GM21825 (cell line): ENCODE results near the gene NBEA.

ENCODE experiments used
- ATAC-seq: cut with Tn5 transposase; IDR thresholded peaks from one replicate; pipeline ENCODE4 v1.9.1; 2021; ENCODE audit warnings: mild to moderate bottlenecking, moderate library complexity; ENCODE audit not compliant: unreplicated experiment

NBEA gene

GRCh38 chr13:35557475-35557874, 615.4 kb downstream of the NBEA start:
- no peak for ATAC-seq

GRCh38 chr13:35561540-35561939, 619.5 kb downstream of the NBEA start:
- ATAC-seq: no peak

GRCh38 chr13:35565273-35565672, 623.2 kb downstream of the NBEA start:
- no peak for ATAC-seq

GRCh38 chr13:35566340-35566739, 624.3 kb downstream of the NBEA start:
- ATAC-seq: no peak

GRCh38 chr13:35567406-35567980, 625.4 kb downstream of the NBEA start:
- ATAC-seq: no peak

GRCh38 chr13:35573639-35574038, 631.6 kb downstream of the NBEA start:
- no peak for ATAC-seq

GRCh38 chr13:35592457-35592856, 650.4 kb downstream of the NBEA start:
- ATAC-seq: no peak

- ATAC-seq: no peak
Measured at GRCh38 chr13:35593651-35594050, 651.6 kb downstream of the NBEA start.

- ATAC-seq: no peak
Measured at GRCh38 chr13:35594096-35594495, 652.0 kb downstream of the NBEA start.

- ATAC-seq: no peak
Measured at GRCh38 chr13:35595181-35595580, 653.1 kb downstream of the NBEA start.

- no peak for ATAC-seq
Measured at GRCh38 chr13:35596321-35597030, 654.4 kb downstream of the NBEA start.

GRCh38 chr13:35597451-35597850, 655.4 kb downstream of the NBEA start:
- ATAC-seq: no peak

GRCh38 chr13:35598233-35598632, 656.2 kb downstream of the NBEA start:
- ATAC-seq: no peak

GRCh38 chr13:35598790-35599369, 656.8 kb downstream of the NBEA start:
- ATAC-seq: no peak

- no peak for ATAC-seq
Measured at GRCh38 chr13:35599384-35599783, 657.3 kb downstream of the NBEA start.

- no peak for ATAC-seq
Measured at GRCh38 chr13:35600137-35600536, 658.1 kb downstream of the NBEA start.

GRCh38 chr13:35603593-35604285, 661.7 kb downstream of the NBEA start:
- ATAC-seq: no peak

- ATAC-seq: no peak
Measured at GRCh38 chr13:35614666-35615065, 672.6 kb downstream of the NBEA start.

- no peak for ATAC-seq
Measured at GRCh38 chr13:35617420-35617819, 675.4 kb downstream of the NBEA start.

GRCh38 chr13:35618565-35619083, 676.6 kb downstream of the NBEA start:
- no peak for ATAC-seq

- ATAC-seq: no peak
Measured at GRCh38 chr13:35621989-35622388, 679.9 kb downstream of the NBEA start.

- ATAC-seq: no peak
Measured at GRCh38 chr13:35629026-35629425, 687.0 kb downstream of the NBEA start.
